Left renal pelvis (tissue), 4 donors: Measurements from ENCODE around the gene ZNF598. TPM values are rescaled to one million over a fixed set of nuclear protein-coding genes. Genes with fewer than 3 reads are reported as not detected.

Source experiments
- DNase-seq, 4 donors: peaks; one replicate each; pipeline ENCODE4 v3.0.0-alpha.2; 2013; ENCODE audit warnings: low read depth in 4 of 4, low spot score in 3 of 4
- polyA plus RNA-seq, 4 donors: library from polyadenylated mRNA; unstranded; fragments of 120-200 nt; gene quantifications; one replicate each; pipeline ENCODE4 v1.2.1, GENCODE V29; 2013; ENCODE audit not compliant: insufficient read length in 4 of 4

The ZNF598 gene
- polyA plus RNA-seq, 4 donors: 16.9 to 28.3 (median 18.9) TPM

- no peak for DNase-seq
Observed at GRCh38 chr16:2008631-2009163, 924 bp downstream of the ZNF598 start.

GRCh38 chr16:2008009-2008526 lies 1.6 kb downstream of the ZNF598 start:
- DNase-seq: no peak

DNA sequence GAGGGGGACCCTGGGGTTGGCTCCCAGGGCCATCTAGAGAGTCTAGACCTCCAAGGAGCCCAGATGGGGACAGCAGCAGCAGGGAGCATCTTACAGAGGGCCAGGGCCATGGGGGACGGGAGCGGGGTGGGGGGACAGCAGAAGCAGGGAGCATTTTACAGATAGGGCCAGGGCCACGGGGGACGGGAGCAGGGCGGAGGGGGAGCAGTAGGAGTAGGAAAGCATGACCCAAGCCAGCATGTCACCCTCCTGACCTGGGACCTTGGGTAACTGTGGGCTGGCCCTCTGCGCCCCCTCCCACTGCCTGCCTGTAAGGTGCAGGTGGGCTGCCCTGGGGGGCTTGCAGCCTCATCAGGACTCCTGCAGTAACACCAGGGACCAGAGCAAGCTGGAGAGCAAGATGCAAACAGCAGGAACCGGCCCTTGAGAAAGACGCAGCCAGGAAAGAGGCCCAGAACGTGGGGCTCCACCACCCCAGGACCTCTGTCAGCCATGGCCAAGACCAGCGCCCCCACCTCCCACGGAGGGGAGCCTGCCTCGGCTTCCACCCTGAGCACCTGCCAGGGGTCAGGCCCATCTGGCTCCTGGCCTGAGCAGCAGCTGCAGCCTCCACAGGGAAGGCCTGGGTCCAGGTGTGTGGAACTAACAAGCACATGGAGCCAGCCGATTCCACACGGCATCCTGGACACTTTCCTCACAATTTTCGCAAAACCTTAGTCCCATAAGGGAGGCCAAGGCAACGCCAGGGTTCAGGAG lies 2.4 kb downstream of the ZNF598 start:
- no peak for DNase-seq

- DNase-seq: no peak
Observed at GRCh38 chr16:2006317-2006716, 3.3 kb downstream of the ZNF598 start.

DNA sequence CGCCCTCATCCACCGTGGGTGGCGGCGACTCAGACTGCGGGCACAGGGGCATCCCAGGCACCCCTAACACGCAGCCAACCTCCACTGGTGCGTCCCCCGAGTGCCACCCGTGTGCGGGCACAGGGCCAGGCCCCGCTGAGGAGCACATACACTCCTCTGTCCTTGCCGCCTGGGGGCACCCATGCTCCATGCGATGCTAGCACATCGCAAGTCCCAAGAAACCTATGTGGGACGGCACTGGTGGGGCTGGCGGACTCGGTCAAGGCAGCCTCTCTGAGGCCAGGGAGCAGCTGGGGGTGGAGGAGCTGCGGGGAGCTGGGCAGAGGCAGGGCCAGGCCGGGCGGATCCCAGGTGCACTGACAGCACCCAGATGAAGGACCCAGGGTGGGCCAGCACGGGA lies 4.0 kb downstream of the ZNF598 start:
- DNase-seq: no peak

- DNase-seq: no peak
Observed at GRCh38 chr16:2004795-2005517, 4.7 kb downstream of the ZNF598 start.

GRCh38 chr16:2003827-2004641 lies 5.6 kb downstream of the ZNF598 start:
- DNase-seq: peak in 1 of 4 donors; percentile 70

DNA sequence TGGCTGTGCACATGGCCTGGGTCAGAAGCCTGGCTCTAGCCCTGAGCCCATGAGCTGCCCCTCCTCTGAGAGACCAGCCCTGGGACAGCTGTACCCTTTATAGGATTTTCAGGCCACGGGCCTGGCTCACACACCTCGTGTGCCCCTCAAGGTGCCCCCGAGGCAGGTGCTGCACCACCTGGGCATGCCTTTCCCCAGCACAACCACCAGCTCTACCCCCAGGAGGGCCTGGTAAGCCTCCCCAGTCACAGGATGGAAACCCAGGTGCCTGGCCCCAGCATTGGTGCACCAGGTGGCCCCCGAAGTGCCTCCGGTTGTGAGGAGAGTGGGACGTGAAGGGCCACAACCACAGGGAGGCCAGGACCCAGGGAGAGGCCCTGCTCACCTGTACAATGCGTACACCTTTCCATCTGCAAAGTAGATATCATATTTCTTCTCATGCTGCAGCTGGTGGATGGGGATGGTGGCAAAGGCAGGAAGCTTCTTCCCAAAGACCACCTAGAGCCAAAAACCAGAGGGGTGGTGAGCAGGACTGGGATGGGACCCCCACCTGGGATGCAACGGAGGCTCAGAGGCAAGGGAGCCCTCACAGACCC lies 6.3 kb downstream of the ZNF598 start:
- DNase-seq: no peak

DNA sequence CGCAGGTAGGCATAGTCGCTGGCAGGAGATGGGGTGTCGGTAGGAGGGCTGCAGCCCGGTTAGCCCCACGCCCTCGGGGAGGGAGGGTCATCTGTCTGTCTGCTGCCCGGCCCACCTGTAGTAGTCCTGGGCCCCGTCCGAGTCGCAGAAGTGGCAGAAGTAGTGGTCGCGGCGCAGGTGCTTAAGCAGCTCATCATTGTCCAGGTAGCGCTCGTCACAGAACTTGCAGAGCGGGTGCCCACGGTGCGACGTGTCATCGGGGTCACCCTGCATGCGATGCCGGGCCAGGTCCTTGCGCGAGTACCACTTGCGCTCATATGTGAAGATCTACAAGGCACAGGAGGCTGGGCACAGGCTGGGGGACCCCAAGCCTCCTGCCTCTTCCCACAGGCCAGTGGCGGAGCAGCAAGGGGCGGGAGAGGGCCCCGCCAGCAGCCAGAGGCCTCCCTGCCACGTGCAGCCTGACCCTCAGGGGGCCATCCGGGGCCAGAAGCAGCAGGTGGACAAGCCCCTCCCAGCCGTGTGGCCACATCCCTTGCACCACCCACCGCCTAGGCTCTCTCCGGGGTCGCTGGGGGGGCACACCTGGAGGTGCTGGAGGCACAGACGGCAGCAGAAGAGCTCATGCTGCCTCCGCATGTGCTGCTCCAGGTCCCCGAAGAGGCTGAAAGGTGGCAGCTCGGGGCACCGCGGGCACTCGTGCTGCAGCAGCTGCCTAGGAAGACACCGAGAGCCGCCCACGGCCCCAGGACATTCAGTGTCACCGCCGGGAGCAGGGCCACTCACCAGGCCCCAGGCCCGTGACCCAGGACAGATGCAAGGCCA lies 7.0 kb downstream of the ZNF598 start:
- no peak for DNase-seq

- no peak for DNase-seq
Observed at GRCh38 chr16:2001456-2002355, 7.9 kb downstream of the ZNF598 start.

GRCh38 chr16:2001035-2001434 lies 8.6 kb downstream of the ZNF598 start:
- DNase-seq: no peak

- DNase-seq: no peak
Observed at GRCh38 chr16:1999866-2000514, 9.6 kb downstream of the ZNF598 start.

DNA sequence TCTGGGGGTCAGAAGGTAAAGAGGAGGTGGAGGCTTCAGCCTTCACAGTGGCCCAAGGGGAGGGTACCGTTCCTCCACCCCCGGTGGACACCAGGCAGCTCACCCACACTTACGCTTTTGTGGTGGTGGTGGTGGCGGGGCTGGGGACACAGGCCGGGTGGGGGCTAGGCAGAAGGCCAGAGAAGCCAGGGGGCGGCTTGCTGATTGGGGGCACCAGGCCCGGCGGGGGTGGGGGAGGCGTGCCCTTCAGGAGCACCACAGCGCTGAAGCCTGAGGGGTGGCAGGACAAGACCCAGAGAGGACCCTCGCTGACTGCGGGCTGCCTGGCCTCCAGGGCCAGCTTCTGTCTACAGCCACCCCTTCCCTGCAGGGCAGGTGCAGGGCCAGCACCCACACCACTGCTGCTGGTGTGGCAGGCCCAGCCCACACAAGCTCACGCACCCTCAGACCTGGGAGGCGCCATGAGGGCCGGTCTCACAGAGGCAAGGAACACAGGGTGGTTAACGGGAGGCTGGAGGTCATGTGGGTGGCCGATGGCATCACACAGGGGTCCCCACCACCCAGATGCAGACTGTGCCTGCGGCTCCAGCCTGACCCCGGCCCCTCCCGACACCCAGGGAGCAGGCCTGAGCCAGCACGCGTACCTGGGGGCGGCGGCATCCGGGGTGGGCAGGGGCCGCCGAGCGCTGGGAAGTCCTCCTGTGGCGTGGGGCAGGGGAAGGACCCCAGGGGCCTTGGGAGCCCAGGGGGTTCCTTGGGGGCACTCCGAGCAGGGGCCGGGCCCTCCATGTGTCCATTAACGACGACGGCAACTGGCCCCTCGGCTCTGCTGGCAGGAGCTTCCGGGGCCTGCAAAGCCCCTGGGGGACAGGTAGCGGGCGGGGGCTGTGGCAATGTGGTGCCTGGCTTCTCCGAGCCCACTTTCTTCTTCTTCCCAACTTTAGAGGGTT lies 10.5 kb downstream of the ZNF598 start:
- no peak for DNase-seq

DNA sequence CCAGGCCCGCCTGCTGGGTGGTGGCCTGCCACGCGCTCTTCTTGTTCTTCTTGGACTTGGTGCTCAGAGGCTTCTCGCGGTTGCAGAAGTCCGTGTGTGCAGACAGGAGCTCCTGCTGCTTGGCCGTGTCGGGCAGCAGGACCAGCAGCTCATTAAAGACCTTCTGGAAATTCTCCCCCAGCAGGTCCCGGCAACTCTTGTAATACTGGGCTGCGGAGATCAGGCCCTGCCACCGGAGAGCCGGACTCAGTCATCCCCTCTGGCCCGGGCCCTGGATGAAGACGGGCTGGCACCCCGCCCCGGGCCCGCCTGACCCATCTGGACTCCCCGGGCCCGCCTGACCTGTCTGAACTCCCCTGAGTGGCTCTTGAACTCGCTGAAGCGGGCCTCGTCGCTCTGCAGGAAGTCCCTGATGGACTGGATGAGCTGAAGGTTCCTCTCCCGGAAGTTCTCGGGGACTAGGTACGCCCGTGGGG lies 11.2 kb downstream of the ZNF598 start:
- DNase-seq: no peak

DNA sequence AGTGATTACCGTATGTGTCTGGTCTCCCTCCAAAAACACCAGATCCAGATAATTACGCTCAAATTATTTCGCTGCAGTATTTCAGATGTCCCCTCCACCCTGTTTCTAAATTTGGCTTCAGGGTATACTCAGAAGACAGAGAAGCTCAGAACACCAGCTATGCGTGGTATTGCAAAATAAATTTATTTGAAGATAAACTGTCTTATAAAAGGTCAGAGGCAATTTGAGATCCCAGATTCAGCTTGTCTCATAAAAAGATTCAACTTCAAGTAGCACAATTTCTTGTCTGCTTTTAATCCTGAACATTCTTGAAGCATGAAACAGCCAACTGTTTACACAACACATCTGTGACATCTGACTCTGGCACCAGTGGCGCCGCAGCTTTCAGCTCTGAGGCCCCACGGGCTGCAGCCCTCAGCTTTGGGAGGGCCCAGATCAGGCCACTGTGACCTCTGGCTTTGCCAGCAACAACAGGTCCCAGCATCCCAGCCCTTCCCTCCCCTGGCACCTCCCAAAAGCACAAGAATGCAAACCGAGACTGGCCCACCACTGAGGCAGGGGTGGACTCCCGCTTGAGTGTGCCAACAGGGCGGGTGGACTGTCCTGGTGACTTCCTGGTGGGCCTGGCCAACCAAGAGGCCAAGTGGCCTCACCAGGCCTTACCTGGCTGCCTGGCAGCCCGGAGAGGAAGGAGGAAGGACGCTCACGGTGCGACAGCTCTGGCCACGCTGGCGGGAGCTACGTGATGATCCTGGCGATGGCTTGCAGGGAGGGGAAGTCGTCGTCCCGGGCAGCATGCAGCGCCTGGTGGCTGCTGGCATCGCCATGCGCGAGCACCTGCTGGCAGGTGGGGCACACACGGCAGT lies 11.9 kb downstream of the ZNF598 start:
- no peak for DNase-seq

DNA sequence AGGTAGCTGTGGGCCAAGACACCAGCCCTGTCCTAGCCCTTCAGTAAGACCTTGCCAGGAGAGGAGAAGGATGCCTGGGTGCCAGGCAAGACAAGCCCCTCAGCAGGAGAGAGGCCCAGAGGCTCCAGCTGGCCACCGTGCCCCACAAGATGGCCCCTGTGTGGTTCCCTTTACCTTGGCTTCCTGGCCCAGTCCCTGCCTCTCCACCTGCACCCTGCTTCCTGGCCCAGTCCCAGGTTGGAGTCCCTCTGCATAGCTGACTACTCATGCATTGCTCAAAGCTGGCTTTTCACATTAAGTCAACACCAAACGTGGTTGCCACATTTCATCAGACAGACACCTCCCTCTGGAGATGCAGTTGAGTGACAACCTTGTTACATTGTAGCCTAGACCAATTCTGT lies 15.9 kb downstream of the ZNF598 start:
- DNase-seq: no peak
